ENCODE measurements around the gene CACNB1.

CACNB1 gene

DNA sequence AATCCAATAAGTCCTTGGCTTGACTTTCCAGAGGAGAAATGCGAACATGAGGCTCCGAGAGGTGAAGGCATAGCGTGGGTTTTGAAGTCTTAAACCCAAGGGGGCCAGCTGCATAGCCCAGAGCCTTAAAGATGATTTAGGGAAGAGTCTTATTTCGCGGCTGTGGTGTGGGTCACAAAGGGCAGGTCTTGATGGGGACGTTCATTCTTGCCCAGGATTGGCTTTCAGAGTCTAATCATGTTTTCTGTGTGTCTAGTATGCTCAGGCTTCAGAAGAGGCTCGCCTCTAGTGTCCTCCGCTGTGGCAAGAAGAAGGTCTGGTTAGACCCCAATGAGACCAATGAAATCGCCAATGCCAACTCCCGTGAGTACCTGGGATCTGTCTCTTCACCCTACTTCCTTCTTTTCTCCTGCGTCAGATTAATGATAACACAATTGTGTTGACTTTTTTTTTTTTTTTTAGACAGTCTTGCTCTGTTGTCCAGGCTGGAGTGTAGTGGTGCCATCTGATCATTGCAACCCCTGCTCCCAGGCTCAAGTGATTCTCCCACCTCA is 3.6 kb upstream of the CACNB1 start:
- DNase-seq (ENCODE audit: low read depth in 2 of 2): no peak

- peak; percentile 58 to 71 for DNase-seq (ENCODE audit: low read depth in 2 of 2)
These were observed 2.8 kb upstream of the CACNB1 start, which contains the start of gene RPL19 for GRCh38 chr17:39200070-39200879. Gene RPL19, plus strand, starts transcription at chr17:39200283. Its CDS starts 62 bp downstream, at chr17:39200345.

GRCh38 chr17:39199820-39200069 is 2.3 kb upstream of the CACNB1 start:
- DNase-seq (ENCODE audit: low read depth in 2 of 2): peak; percentile 78 to 86

- DNase-seq (ENCODE audit: low read depth in 2 of 2): no peak
These were observed 707 bp upstream of the CACNB1 start for GRCh38 chr17:39198186-39198566.

DNA sequence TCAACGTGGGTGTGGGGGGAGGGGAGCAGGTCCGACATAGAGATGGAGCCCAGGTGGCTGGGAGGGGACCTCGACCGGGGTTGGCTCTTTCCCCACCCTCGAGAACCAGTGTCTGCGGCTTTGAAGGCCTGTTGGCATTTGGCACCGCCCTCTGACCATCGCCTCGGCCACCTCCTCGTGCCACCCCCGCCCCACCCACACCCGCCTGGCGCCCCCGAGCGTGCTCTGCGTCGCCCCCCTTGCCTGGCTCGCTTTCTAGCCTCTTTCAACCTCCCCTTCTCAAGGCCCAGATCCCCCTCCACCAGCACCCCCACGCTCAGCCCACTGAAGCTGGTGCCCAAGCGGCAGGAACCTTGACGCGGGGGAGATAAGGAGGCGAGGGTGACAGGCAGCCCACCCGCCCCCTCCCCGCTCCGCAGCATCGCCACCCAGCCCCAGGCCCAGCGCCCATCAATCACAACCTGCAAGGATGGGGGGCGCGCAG is 619 bp downstream of the CACNB1 start:
- DNase-seq (ENCODE audit: low read depth in 2 of 2): no peak

GRCh38 chr17:39196241-39196807 is 1.1 kb downstream of the CACNB1 start:
- DNase-seq (ENCODE audit: low read depth in 2 of 2): no peak

GRCh38 chr17:39195568-39196160 is 1.8 kb downstream of the CACNB1 start:
- DNase-seq (ENCODE audit: low read depth in 2 of 2): no peak

DNA sequence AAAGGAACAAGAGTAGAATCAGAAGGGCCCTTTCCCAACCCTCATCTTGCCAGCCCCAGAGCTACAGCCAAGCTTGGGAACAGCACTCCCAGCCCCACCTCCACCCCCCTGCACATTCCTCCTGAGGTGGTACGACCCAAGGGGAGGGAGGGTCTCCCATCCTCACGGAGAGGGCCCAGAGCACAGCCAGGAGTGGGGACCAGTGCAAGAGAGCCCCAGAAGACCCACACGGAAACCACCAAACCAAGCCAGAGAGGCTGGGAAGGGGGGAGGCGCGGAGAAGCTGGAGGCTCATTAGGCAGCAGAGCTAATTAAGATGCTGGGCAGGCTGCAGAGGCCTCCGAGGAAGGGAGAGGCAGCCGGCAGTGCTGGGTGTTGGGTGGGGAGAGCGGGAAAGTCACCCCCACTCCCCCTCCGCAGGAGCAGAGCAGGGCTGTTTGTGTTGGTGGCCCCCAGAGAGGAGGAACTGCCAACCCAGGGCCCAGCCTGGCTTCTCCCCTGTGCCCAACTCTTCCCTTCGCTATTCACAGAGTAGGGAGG is 2.4 kb downstream of the CACNB1 start:
- DNase-seq (ENCODE audit: low read depth in 2 of 2): no peak

DNA sequence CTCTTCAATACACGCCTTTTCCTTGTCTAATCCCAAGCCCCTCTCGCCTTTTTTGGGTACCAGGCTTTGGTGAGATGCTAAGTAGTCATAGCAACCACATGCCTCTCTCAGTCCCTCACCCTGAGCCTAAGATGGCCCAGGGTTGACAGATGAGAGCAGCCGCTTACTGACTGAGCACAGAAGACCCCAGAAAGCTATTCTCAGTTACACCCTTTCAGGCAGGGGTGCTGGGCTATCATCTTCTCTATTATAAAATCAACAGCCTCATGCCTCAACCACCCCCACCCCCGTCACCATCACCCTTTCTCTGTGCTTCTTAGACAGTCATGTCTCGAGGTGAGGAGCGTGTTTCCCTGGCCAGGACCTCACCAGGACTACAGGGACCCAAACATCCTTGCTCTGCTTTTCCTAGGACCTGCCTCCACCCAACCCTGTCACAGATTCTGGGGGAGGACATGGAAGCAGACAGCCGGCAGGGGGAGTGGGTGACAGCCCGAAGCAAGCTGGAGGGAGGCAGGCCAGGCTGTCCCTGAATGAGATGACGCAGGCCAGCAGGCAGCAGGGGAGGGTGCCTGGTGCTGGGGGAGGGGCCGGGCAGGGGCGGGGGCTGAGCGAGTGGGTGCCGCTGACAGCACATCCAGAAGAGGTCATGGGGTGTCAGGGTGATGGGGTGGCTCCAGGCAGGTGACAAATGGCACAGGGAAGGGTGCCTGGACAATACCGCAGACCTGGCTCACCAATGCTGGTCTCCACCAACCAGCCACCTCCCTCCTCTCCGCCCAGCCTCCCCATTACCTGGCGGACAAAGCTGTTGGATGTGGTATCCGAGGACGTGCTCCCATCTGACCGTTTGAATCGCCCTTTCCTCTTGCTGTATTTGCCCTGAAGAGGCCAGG is 3.1 kb downstream of the CACNB1 start:
- no peak for DNase-seq (ENCODE audit: low read depth in 2 of 2)

- no peak for DNase-seq (ENCODE audit: low read depth in 2 of 2)
These were observed 4.1 kb downstream of the CACNB1 start for GRCh38 chr17:39193346-39193745.

DNA sequence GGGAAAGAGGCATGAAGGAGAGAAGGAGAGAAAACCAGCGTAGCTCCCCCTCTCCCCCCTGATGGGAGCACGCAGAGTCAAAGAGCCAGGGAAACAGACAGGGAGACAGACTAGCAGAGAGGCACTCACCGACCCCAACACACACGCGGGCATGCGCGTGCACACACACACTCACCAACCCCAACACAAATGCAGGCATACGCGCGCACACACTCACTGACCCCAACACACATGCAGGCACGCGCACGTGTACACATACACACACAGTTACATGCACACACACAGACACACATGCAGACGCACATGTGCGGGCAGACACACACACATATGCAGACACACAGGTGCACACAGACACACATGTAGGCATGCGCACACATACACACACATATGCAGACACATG is 4.6 kb downstream of the CACNB1 start:
- DNase-seq (ENCODE audit: low read depth in 2 of 2): no peak

DNA sequence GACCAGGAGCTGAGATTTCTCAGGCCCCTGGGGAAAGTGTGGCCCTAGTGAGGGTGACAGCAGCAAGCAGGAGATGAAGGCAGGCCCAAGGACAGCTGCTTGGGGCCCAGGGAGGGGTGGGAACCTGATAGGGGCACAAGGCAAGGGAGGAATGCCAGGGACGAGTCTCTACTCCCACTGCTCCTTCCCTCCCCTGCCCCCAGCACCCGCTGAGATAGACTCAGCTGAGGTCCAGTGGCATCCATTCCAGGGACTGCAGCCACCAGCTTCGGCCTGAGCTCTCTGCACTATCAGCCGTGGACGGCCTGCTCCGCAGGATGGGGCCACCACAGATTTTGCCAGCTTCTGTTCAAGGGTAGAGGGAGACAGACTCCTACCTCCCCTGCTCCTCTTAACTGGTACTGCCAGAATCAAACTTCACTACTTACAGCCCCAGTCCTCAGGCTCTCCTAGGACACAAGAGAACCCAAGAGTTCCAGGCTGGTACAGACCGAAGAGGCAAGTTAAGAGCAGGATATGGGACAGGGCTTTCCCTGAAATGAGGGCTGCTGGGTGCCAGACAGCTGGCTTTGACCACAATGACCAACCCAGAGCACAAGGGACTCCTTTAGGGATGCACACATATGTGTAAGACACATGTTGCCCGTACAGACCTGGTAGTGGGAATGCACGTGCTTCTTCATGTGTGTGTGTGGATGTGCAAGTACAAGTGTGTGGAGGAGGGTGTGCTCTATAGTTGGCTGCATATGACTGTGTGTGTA is 5.5 kb downstream of the CACNB1 start:
- DNase-seq (ENCODE audit: low read depth in 2 of 2): no peak

DNA sequence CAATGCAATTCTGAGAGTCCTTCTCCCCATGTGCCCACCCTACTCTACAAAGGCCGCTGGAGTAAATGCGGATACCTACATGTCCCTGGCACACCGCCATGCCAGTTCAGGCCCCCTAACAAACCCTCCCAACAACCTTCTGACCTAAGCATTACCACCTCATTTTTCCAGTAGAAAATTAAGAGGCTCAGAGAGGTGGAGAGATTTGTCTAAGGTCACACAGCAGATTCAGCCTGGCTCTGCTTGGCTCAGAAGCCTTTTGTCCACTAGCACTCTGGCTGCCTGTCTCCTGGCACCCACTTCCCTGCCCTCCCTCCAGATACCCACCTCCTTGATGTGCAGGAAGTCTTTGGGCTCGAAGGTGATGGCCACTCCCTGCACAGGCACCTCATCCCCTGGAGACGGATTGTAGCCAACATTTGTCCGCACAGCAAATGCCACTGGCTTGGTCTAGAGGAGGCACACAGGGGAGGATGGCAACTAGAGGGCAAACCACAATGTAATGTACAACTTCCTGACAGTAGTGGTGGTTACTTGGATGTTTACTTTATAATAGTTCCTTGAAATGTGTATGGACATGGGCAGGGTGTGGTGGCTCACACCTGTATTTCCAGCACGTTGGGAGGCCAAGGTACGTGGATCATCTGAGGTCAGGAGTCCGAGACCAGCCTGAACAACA is 10.2 kb downstream of the CACNB1 start:
- no peak for DNase-seq (ENCODE audit: low read depth in 2 of 2)

DNA sequence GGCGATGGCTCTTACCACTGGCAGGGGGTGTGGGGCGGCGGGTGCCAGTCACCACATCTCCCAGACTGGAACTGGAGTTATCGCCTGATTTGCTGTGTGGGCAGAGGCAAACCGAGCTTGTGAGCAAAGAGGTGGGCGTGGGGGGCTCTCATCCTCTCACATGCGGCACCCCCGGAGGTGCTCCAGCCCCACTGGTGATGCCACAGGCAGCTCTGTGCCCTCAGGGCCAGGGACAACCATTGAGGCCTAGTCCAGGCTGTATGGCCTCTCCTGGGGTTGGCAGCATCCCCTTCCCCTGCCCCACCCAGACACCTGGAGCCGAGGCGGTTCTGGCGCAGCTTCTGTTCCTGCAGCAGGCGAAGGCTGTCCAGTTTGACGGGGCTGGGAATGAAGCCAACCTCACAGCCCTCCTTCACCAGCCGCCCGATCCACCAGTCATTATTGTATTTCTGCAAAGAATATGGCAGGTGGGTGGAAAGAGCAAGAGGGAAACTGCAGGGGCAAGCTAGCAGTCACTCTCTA is 10.9 kb downstream of the CACNB1 start:
- DNase-seq (ENCODE audit: low read depth in 2 of 2): no peak

- DNase-seq (ENCODE audit: low read depth in 2 of 2): no peak
These were observed 13.7 kb downstream of the CACNB1 start for GRCh38 chr17:39183720-39184119.

- no peak for DNase-seq (ENCODE audit: low read depth in 2 of 2)
These were observed 14.4 kb downstream of the CACNB1 start for GRCh38 chr17:39183045-39183444.

DNA sequence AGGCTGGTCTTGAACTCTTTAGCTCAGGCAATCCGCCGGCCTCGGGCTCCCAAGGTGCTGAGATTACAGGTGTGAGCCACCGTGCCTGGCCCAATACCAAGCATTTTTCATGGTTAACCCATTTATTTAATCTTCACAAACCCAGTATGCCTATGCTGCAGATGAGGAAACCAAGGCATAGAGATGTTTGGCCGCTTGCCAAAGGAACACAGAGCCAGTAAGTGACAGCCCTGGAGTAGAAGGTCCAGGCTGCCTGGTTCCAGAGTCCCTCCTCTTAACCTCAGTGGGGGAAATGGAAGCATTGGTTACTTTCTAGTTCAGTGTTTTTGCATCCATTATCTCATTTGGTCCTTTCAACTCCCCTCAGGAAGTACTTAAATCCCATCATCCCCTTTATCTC is 16.2 kb downstream of the CACNB1 start:
- no peak for DNase-seq (ENCODE audit: low read depth in 2 of 2)

DNA sequence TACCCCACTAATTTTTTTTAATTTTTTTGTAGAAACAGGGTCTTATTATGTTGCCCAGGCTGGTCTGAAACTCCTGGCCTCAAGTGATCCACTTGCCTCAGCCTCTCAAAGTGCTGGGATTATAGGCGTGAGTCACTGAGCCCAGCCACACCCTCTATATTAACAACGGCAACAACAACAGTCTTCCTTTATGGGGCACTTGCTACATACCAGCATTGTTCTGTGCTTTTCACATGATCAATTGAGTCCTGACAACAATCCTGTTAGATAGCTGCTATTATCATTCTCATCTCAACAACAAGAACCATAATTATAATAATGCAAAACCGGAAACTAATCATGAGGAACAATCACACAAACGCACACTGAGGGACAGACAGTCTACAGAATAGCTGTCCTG is 18.9 kb downstream of the CACNB1 start:
- no peak for DNase-seq (ENCODE audit: low read depth in 2 of 2)

DNA sequence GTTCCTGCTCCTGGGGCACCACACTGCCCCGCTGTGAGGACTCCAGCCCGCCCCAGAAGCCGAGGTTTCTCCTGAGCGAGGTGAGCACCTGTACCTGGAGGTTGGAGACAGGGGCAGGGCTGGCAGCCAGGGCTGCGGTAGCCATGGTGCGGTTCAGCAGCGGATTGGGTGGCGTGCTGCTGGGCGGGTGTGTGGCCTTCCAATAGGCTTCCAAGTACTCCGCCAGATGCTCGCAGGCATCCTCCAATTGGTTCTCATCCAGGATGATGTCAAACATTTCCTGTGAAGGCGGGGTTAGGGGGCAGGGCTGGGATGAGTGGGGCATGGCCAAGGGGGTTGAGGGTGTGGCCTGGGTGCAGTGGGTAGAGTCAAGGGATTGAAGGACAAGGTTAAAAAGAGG is 20.2 kb downstream of the CACNB1 start:
- no peak for DNase-seq (ENCODE audit: low read depth in 2 of 2)

DNA sequence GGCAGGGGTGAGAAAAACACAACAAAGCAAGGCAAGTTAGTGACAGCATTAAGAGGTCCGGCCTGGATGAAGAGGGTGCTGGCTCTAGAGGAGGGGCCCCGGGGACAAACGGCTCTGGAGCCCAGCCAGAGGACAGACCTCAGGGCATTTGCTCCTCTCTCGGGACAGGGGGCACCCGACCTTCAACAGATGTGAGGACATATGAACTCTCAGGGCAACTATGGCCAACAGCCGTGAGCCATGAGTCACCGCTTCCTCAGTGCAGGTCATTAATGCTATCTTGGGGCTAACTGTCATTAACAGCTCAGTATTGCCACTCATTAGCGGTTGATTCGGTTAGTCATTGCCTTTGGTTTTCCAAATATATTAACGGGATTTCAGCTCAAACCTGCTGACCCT is 21.8 kb downstream of the CACNB1 start:
- no peak for DNase-seq (ENCODE audit: low read depth in 2 of 2)
